ENCODE data around the gene SEMA4C.
A peak's percentile ranks its signal among the peaks of the same experiment; 100 is the strongest.

Gene SEMA4C

GRCh38 chr2:96897491-96898134, 27.7 kb upstream of the SEMA4C start:
- Histone ChIP-seq H2BK15ac (ENCODE audit: low read length) (no peak overlapping the region), H2AFZ (ENCODE audit: low read length) (no peak overlapping the region), H3K14ac (ENCODE audit: low read length) (no peak overlapping the region), H2BK5ac (ENCODE audit: low read length) (no peak overlapping the region), H4K91ac (ENCODE audit: low read depth, low read length, poor library complexity) (no peak overlapping the region), H3K27ac (replicated peaks; ENCODE audit: low read length) (no peak overlapping the region), H3K4me3 (ENCODE audit: low read length in 2 of 2) (no peak overlapping the region), H3K4me2 (ENCODE audit: insufficient read depth, low read length, poor library complexity, severe bottlenecking) (no peak overlapping the region), H2BK120ac (ENCODE audit: low read depth, low read length) (no peak overlapping the region), H3K9me3 (replicated peaks in 1 of 2; ENCODE audit: control insufficient read depth in 2 of 2, insufficient read depth in 1 of 2, low read depth in 1 of 2, low read length in 2 of 2) (no peaks in the 10 kb centered on the region), H3K4me1 (ENCODE audit: control insufficient read depth in 2 of 2, insufficient read depth in 1 of 2, low read depth in 1 of 2, low read length in 2 of 2) (peaks cover 4 to 11% of the 10 kb centered on the region in 2 donors), H3K27me3 (ENCODE audit: control insufficient read depth in 3 of 3, insufficient read depth in 3 of 3, low read depth in 1 of 3, low read length in 3 of 3) (peaks cover 0 to 13% (median 2%) of the 10 kb centered on the region in 3 experiments), H3K18ac (ENCODE audit: low read length) (no peak overlapping the region), H2AK5ac (ENCODE audit: low read depth, low read length) (no peak overlapping the region), H2BK12ac (ENCODE audit: low read length) (no peak overlapping the region), H3K36me3 (replicated peaks in 1 of 2; ENCODE audit: control insufficient read depth in 2 of 2, insufficient read depth in 2 of 2, low read length in 2 of 2) (no peaks in the 10 kb centered on the region), H3K79me1 (ENCODE audit: low read depth, low read length) (no peaks in the 10 kb centered on the region), H4K8ac (ENCODE audit: low read depth, low read length) (no peak overlapping the region), H3K4ac (ENCODE audit: low read length) (no peak overlapping the region), H3K9ac (ENCODE audit: low read depth, low read length, poor library complexity) (no peak overlapping the region), H3K23ac (ENCODE audit: low read depth, low read length, poor library complexity) (no peak overlapping the region)
- no peak for DNase-seq (ENCODE audit: low spot score)
- WGBS, 2 donors (ENCODE audit: extremely low coverage in 2 of 2, insufficient read length in 2 of 2, insufficient replicate concordance in 1 of 2) = no CpG with 5 or more reads among the region's 11 CpGs

GRCh38 chr2:96895746-96896651, 26.1 kb upstream of the SEMA4C start:
- H4K91ac ChIP-seq (ENCODE audit: low read depth, low read length, poor library complexity) = peak overlapping the region; percentile 90
- peak overlapping the region; percentile 71 for H3K9ac ChIP-seq (ENCODE audit: low read depth, low read length, poor library complexity)
- no peak overlapping the region for H2BK5ac ChIP-seq (ENCODE audit: low read length)
- H3K14ac ChIP-seq (ENCODE audit: low read length) = peak overlapping the region; percentile 27
- H2AK5ac ChIP-seq (ENCODE audit: low read depth, low read length) = no peak overlapping the region
- no peak overlapping the region for H4K8ac ChIP-seq (ENCODE audit: low read depth, low read length)
- H3K27ac ChIP-seq (replicated peaks; ENCODE audit: low read length) = no peak overlapping the region
- peak overlapping the region; percentile 23 for H2BK120ac ChIP-seq (ENCODE audit: low read depth, low read length)
- WGBS, 2 donors (ENCODE audit: extremely low coverage in 2 of 2, insufficient read length in 2 of 2, insufficient replicate concordance in 1 of 2) = no CpG with 5 or more reads among the region's 18 CpGs
- H2BK15ac ChIP-seq (ENCODE audit: low read length) = peak overlapping the region; percentile 56
- H3K9me3 ChIP-seq (replicated peaks in 1 of 2; ENCODE audit: control insufficient read depth in 2 of 2, insufficient read depth in 1 of 2, low read depth in 1 of 2, low read length in 2 of 2) = no peaks in the 10 kb centered on the region
- H3K36me3 ChIP-seq (replicated peaks in 1 of 2; ENCODE audit: control insufficient read depth in 2 of 2, insufficient read depth in 2 of 2, low read length in 2 of 2) = no peaks in the 10 kb centered on the region
- no peak overlapping the region for H3K4me2 ChIP-seq (ENCODE audit: insufficient read depth, low read length, poor library complexity, severe bottlenecking)
- peak overlapping the region; percentile 44 for H2AFZ ChIP-seq (ENCODE audit: low read length)
- H3K4me1 ChIP-seq (ENCODE audit: control insufficient read depth in 2 of 2, insufficient read depth in 1 of 2, low read depth in 1 of 2, low read length in 2 of 2) = peaks cover 14 to 19% of the 10 kb centered on the region in 2 donors
- no peak overlapping the region for H3K4me3 ChIP-seq (ENCODE audit: low read length in 2 of 2)
- H3K18ac ChIP-seq (ENCODE audit: low read length) = peak overlapping the region; percentile 85
- no peaks in the 10 kb centered on the region for H3K79me1 ChIP-seq (ENCODE audit: low read depth, low read length)
- DNase-seq (ENCODE audit: low spot score) = no peak
- H2BK12ac ChIP-seq (ENCODE audit: low read length) = peak overlapping the region; percentile 63
- peaks cover 0 to 16% (median 3%) of the 10 kb centered on the region in 3 experiments for H3K27me3 ChIP-seq (ENCODE audit: control insufficient read depth in 3 of 3, insufficient read depth in 3 of 3, low read depth in 1 of 3, low read length in 3 of 3)
- peak overlapping the region; percentile 5 for H3K4ac ChIP-seq (ENCODE audit: low read length)
- H3K23ac ChIP-seq (ENCODE audit: low read depth, low read length, poor library complexity) = peak overlapping the region; percentile 10

GRCh38 chr2:96895032-96895745, 25.3 kb upstream of the SEMA4C start:
- H2BK5ac ChIP-seq (ENCODE audit: low read length) = no peak overlapping the region
- H3K36me3 ChIP-seq (replicated peaks in 1 of 2; ENCODE audit: control insufficient read depth in 2 of 2, insufficient read depth in 2 of 2, low read length in 2 of 2) = no peaks in the 10 kb centered on the region
- DNase-seq (ENCODE audit: low spot score) = no peak
- no peak overlapping the region for H2AK5ac ChIP-seq (ENCODE audit: low read depth, low read length)
- peak overlapping the region; percentile 44 for H2AFZ ChIP-seq (ENCODE audit: low read length)
- no peak overlapping the region for H3K4me3 ChIP-seq (ENCODE audit: low read length in 2 of 2)
- no peak overlapping the region for H3K27ac ChIP-seq (replicated peaks; ENCODE audit: low read length)
- H3K79me1 ChIP-seq (ENCODE audit: low read depth, low read length) = no peaks in the 10 kb centered on the region
- no peak overlapping the region for H2BK120ac ChIP-seq (ENCODE audit: low read depth, low read length)
- H3K23ac ChIP-seq (ENCODE audit: low read depth, low read length, poor library complexity) = no peak overlapping the region
- H3K4me2 ChIP-seq (ENCODE audit: insufficient read depth, low read length, poor library complexity, severe bottlenecking) = no peak overlapping the region
- no peak overlapping the region for H4K91ac ChIP-seq (ENCODE audit: low read depth, low read length, poor library complexity)
- H3K4me1 ChIP-seq (ENCODE audit: control insufficient read depth in 2 of 2, insufficient read depth in 1 of 2, low read depth in 1 of 2, low read length in 2 of 2) = peaks cover 19 to 24% of the 10 kb centered on the region in 2 donors
- H2BK15ac ChIP-seq (ENCODE audit: low read length) = peak overlapping the region; percentile 56
- no peak overlapping the region for H3K4ac ChIP-seq (ENCODE audit: low read length)
- H2BK12ac ChIP-seq (ENCODE audit: low read length) = no peak overlapping the region
- H3K9me3 ChIP-seq (replicated peaks in 1 of 2; ENCODE audit: control insufficient read depth in 2 of 2, insufficient read depth in 1 of 2, low read depth in 1 of 2, low read length in 2 of 2) = no peaks in the 10 kb centered on the region
- peaks cover 0 to 16% (median 3%) of the 10 kb centered on the region in 3 experiments for H3K27me3 ChIP-seq (ENCODE audit: control insufficient read depth in 3 of 3, insufficient read depth in 3 of 3, low read depth in 1 of 3, low read length in 3 of 3)
- peak overlapping the region; percentile 11 for H3K18ac ChIP-seq (ENCODE audit: low read length)
- H3K9ac ChIP-seq (ENCODE audit: low read depth, low read length, poor library complexity) = no peak overlapping the region
- 100% methylated on average over 1 of the region's 10 CpGs; no CpG with 5 or more reads in 1 of the 2 donors for WGBS, 2 donors (ENCODE audit: extremely low coverage in 2 of 2, insufficient read length in 2 of 2, insufficient replicate concordance in 1 of 2)
- no peak overlapping the region for H4K8ac ChIP-seq (ENCODE audit: low read depth, low read length)
- no peak overlapping the region for H3K14ac ChIP-seq (ENCODE audit: low read length)
